ENCODE measurements around the gene GPC4.

GPC4 gene

GRCh38 chrX:133415276-133416105 is at the start of gene GPC4:
Gene GPC4 (minus strand): TSS chrX:133415489. CDS start chrX:133414965, 524 bp downstream.
- no peak for FAIRE-seq

GRCh38 chrX:133461231-133461630 is 45.9 kb upstream of the GPC4 start:
- FAIRE-seq (no peak), DNase-seq (ENCODE audit: low spot score) (no peak)

More at GRCh38 chrX:133415276-133416105, at the start of gene GPC4:
- DNase-seq (ENCODE audit: low spot score): peak; percentile 50

GRCh38 chrX:133454924-133455323 is 39.6 kb upstream of the GPC4 start:
- DNase-seq (ENCODE audit: low spot score) (no peak), FAIRE-seq (no peak)

- DNase-seq (ENCODE audit: low spot score) (no peak), FAIRE-seq (no peak)
Measured at GRCh38 chrX:133454491-133454914, 39.2 kb upstream of the GPC4 start.

GRCh38 chrX:133448512-133449076 is 33.3 kb upstream of the GPC4 start:
- FAIRE-seq (no peak), DNase-seq (ENCODE audit: low spot score) (no peak)

- DNase-seq (ENCODE audit: low spot score): peak; percentile 4
- peak; percentile 48 for FAIRE-seq
Measured at GRCh38 chrX:133444952-133445831, 29.9 kb upstream of the GPC4 start.

GRCh38 chrX:133444196-133444595 is 28.9 kb upstream of the GPC4 start:
- FAIRE-seq: no peak
- DNase-seq (ENCODE audit: low spot score): no peak

- FAIRE-seq (no peak), DNase-seq (ENCODE audit: low spot score) (no peak)
Measured at GRCh38 chrX:133440797-133441163, 25.5 kb upstream of the GPC4 start.

- DNase-seq (ENCODE audit: low spot score) (no peak), FAIRE-seq (no peak)
Measured at GRCh38 chrX:133440081-133440796, 24.9 kb upstream of the GPC4 start.

GRCh38 chrX:133437766-133438165 is 22.5 kb upstream of the GPC4 start:
- FAIRE-seq (no peak), DNase-seq (ENCODE audit: low spot score) (no peak)

GRCh38 chrX:133437356-133437755 is 22.1 kb upstream of the GPC4 start:
- FAIRE-seq: no peak
- no peak for DNase-seq (ENCODE audit: low spot score)

- FAIRE-seq: no peak
- no peak for DNase-seq (ENCODE audit: low spot score)
Measured at GRCh38 chrX:133435544-133436124, 20.3 kb upstream of the GPC4 start.

GRCh38 chrX:133434197-133434820 is 19.0 kb upstream of the GPC4 start:
- FAIRE-seq: no peak

GRCh38 chrX:133419911-133420310 is 4.6 kb upstream of the GPC4 start:
- no peak for FAIRE-seq

More at GRCh38 chrX:133434197-133434820, 19.0 kb upstream of the GPC4 start:
- no peak for DNase-seq (ENCODE audit: low spot score)

GRCh38 chrX:133418588-133418987 is 3.3 kb upstream of the GPC4 start:
- no peak for DNase-seq (ENCODE audit: low spot score)
- FAIRE-seq: no peak

More at GRCh38 chrX:133419911-133420310, 4.6 kb upstream of the GPC4 start:
- no peak for DNase-seq (ENCODE audit: low spot score)

- FAIRE-seq (no peak), DNase-seq (ENCODE audit: low spot score) (no peak)
Measured at GRCh38 chrX:133417364-133417763, 2.1 kb upstream of the GPC4 start.

GRCh38 chrX:133414406-133415275 is 648 bp downstream of the GPC4 start:
- DNase-seq (ENCODE audit: low spot score): no peak
- FAIRE-seq: no peak

GRCh38 chrX:133413218-133413925 is 1.9 kb downstream of the GPC4 start:
- FAIRE-seq (no peak), DNase-seq (ENCODE audit: low spot score) (no peak)

GRCh38 chrX:133412665-133413064 is 2.6 kb downstream of the GPC4 start:
- FAIRE-seq (no peak), DNase-seq (ENCODE audit: low spot score) (no peak)
